ENCODE results near the gene OPCML.

DNA sequence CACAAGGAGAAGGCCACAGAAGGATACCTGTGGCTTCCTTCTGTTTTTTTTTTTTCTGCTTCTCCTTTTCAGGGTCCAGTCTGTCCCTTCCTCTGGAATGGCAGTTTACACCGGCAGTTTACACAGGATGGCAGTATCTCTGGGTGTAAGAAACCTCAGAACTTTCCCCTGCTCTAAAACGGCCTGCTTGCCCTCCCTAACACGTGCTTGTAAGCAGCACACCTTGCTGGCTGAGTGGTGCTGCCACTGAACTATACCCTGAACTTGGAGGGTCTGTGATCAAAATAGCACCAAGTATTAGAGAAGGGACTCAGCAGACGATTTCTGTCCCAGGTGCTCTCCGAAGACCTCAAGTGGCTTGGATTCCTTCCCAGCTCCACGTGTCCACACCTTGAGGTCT is 904 bp upstream of the OPCML start:
- no peak for TF ChIP-seq EZH2 (IDR thresholded peaks at IDR 0.05; ENCODE audit: low read length)
- TF ChIP-seq, protein P1, sequence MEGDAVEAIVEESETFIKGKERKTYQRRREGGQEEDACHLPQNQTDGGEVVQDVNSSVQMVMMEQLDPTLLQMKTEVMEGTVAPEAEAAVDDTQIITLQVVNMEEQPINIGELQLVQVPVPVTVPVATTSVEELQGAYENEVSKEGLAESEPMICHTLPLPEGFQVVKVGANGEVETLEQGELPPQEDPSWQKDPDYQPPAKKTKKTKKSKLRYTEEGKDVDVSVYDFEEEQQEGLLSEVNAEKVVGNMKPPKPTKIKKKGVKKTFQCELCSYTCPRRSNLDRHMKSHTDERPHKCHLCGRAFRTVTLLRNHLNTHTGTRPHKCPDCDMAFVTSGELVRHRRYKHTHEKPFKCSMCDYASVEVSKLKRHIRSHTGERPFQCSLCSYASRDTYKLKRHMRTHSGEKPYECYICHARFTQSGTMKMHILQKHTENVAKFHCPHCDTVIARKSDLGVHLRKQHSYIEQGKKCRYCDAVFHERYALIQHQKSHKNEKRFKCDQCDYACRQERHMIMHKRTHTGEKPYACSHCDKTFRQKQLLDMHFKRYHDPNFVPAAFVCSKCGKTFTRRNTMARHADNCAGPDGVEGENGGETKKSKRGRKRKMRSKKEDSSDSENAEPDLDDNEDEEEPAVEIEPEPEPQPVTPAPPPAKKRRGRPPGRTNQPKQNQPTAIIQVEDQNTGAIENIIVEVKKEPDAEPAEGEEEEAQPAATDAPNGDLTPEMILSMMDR (optimal IDR thresholded peaks at IDR 0.05 in 1 of 3, IDR thresholded peaks at IDR 0.05 in 1 of 3, conservative IDR thresholded peaks at IDR 0.05 in 1 of 3; ENCODE audit: extremely low read depth in 1 of 3, insufficient read depth in 2 of 3, low read length in 3 of 3) = no peak

Measured in keratinocyte (primary cell).